GM19452 (cell line): ENCODE measurements around the gene ATP2A1.
"Not testable (repeated sequence)": the region's sequence is repeated elsewhere in the genome, so short reads cannot be mapped to it uniquely, and the experiment has no call there.

Experiments
- ATAC-seq: cut with Tn5 transposase; IDR thresholded peaks from one replicate; pipeline ENCODE4 v1.9.1; 2021; ENCODE audit not compliant: unreplicated experiment

The ATP2A1 gene

DNA sequence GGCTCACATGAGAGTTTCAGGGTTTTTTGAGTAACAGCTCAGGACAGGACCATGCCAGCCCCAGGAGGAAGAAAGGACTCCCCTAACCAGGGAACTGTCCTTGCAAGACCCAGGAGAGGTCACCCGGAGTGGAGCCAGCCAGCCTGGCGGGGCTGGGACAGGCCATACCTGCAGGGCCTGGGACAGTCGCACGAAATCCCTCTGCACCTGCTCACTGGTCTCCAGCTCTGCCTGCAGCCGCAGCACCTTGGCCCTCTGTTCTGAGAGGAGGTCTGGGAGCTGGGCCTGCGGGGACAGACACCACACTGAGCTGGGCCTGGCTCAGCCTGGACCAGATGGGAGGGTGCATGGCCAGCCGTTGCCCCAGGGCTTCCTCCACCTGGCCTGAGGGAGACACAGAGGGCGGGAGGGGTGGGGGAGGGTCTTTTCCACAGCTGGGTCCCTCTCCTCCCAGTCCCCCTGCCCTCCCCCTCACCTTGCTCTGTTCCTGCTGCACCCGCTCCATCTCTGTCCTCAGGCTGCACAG is 27.0 kb downstream of the ATP2A1 start:
- ATAC-seq, result no peak

DNA sequence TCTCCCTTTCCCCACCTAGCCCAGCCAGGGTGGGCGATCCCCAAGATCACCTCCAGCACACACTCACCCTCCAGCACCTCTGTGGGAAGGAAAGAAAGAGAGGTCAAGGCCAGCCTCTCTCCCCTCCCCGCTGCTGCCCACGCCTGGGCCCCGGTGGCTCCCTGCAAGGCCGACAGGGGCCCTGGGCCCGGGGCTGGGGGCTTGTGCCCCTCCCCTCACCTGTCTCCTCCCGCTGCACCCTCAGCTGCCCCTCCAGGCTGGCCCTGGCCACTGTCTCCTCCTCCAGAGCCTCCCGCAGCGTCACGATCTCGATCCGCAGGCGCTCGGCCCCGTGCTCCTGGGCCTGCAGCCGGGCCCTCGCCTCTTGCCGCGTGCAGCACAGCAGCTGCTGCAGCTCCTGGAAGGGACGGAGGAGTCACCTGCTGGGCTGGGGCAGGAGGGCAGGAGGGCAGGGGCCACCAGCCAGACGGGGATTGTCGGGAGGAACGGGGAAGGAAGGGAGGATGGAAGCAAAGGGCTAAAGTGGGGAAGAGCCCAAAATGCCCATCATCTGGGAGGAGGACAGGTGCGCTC is 27.6 kb downstream of the ATP2A1 start:
- ATAC-seq, result no peak

DNA sequence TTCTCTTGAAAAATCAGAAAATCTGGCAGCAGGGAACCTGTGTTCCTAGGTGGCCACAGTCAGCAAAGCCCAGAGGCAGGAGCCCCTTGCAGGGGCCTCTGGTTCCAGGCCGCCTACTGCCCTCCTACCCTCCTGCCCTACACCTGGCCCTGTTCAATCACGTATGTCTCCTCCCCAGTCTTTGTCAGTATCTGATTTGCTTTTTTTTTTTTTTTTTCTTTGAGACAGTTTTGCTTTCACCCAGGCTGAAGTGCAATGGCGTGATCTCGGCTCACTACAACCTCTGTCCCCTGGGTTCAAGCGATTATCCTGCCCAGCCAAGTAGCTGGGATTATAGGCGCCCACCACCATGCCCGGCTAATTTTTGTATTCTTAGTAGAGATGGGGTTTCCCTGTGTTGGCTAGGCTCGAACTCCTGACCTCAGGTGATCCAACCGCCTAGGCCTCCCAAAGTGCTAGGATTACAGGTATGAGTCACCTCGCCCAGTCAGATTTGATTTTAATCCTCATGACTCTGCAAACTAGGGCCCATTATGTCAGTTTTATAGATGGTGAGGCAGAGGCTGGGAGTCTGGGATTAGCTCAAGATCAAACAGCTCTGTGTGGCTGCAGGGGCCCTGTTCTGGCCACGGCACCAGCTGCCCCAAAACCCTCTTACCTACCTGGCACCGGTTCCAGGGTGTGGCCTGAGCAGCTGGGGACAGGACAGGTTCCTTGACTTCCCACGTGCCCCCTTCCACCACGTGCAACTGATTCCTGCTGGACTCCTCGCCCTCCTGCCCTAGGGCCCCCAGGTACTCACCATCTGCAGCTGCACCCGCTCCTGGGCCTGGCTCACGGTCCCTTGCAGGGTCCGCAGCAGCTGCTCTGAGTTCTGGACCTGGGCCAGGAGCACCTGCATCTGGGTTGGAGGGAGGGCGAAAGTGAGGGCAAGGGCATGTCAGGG is 32.1 kb downstream of the ATP2A1 start:
- no peak for ATAC-seq

DNA sequence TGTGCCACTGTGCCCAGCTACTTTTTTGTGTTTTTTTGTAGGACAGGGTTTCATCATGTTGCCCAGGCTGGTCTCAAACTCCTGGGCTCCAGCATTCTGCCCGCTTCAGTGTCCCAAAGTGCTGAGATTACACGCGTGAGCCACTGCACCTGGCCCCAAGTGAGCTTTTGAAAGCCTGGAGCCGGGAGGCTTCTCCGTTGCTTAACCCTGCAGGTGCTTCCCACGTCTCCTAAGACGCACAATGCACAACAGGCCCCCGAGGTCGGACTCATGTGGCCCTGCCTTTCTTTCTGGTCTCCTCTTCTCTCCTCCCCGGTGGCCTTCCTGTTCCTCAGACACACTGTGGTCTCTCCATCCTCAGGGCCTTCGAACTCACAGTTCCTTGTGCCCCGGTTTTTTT is 34.3 kb downstream of the ATP2A1 start:
- no peak for ATAC-seq

DNA sequence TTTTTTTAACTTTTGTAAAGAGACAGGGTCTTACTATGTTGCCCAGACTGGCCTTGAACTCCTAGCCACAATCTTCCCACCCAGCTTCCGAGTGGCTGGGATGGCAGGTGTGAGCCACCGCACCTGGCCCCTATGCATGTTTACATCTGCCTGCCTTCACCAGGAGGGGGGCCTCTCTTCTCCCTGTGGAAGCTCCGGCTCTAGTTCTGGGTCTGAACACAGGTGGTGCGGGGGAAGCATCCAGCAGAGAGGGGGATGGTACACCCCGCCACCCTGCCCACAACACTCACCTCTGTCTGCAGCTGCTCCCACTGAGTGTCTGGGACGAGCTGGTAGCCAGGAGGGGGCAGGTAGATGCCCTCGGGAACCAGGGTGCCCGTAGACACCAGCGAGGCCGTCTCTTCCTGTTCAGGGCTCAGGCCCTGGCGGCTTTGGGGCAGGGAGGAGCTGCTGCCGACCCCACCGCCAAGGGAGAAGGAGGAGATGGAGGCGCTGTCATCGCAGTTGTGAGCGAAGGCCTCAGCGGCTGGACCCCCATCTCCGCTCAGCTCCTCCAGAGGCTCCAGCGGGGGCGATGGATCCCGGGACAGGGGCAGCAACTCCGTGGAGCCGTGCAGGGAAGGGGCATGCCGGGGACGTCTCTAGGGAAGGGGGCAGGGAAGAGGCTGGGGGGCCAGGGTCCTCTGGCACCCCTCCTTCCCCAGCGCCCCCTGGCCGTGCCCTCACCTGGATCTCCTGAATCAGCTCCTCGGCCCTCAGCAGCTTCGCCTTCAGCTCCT is 35.8 kb downstream of the ATP2A1 start:
- no peak for ATAC-seq

DNA sequence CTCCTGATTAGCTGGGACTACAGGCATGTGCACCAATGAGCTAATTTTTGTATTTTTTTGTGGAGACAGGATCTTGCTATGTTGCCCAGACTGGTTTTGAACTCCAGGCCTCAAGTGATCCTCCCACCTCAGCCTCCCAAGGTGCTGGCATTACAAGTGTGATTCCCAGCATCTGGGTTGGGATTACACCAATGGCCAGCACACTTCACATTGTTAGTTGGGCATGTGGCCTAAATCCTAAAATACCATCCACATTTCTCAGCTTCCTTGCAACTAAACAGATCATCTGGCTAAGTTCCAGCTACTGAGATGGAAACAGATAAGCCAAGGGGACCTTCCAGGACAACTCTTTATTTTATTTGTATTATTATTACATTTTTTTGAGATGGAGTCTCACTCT is 36.9 kb downstream of the ATP2A1 start:
- ATAC-seq, result no peak

DNA sequence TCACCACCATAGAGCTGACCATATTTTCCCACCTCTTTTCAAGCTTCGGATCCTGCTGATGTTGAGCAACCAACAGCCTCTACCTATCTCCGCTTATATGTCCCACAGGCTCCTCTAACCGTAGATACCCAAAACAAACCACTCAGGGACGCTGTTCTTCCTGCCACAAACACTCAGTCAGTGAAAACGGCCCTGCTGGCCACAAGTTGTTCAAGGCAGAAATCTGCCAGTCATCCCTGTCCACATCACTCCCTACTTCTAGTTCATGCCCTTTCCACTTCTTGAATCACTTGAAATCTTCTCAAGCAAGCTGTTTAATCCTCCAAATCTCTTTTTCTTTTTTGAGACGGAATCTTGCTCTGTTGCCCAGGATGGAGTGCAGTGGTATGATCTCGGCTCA is 38.8 kb downstream of the ATP2A1 start:
- ATAC-seq, result no peak

DNA sequence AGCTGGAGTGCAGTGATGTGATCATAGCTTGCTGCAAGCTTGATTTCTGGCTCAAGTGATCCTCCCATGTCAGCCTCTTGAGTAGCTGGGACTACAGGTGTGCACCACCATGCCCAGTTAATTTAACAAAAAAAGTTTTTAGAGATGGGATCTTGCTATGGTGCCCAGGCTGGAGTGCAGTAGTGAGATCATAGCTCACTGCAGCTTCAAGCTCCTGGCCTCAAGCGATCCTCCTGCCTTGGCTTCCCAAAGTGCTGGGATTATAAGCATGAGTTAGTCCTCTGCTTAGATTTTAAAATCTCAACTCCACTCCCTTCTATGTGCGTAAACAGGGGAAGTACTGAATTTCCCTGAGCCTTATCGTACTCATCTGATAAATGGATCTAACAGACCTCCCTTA is 40.4 kb downstream of the ATP2A1 start:
- ATAC-seq, result no peak

DNA sequence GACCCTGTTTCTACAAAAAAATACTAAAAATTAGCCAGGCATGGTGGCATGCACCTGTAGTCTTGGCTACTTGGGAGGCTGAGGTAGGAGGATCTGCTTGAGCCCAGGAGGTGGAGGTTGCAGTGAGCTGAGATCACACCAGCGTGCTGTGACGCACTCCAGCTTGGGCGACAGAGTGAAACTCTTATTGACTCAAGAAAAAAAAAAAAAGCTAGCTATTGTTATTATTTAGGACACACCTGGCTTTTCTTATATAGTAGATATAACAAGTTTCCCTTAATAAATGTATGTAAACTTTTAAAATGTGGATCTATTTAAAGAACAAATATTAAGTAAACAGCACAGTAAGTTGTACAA is 44.9 kb downstream of the ATP2A1 start:
- ATAC-seq, result no peak

DNA sequence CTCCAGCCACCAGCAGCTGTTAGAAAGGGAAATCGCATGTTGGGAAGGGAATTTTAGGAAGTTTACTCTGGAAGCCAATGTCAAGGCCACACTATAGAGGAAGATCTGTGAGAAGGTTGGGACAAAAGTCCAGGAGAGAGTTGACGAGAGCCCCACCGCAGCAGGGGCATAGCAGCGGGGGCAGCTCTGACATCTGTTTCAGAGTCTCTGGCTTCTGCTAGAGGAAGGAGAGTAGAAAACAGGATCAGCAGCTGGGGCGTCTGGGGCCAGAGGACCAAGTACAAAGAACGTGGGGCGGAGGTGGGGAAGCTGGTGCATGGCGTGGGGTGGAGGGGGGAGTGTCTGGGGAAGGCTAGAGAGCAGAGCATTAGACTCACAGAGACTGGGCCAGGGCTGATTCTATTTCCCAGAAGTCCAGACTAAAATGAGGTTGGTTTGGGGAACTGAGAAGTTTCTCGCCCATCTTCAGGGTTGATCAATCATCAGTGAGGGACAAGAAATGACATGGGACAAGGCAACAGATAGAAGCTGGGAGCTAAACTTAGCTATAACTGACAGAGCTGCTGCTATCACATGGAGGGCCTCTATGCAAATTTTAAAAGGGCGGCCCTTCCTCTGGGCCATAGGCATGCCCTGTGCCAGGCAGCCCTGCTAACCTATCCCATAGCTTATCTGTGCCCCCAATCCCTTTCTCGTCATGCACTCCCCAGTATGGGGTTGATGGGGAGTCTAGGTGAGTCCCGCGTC is 45.5 kb downstream of the ATP2A1 start:
- ATAC-seq, result peak; percentile 52

DNA sequence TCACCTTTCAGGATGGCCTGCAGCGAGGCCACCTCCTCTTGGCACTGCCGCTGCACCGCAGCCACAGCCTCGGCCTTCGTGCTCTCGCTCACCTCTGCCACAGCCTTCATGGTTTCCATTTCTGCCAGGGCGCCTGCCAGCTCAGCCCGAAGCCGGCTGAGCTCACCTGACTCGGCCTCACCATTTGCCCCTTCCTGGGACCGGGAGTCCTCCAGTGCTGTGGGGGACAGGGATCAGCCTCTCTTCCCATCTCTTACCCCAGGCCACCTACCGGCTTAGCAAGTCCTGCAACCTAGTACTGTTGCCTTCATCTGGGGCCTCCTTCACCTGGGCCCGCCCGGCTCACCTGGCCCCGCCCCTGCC is 46.1 kb downstream of the ATP2A1 start:
- ATAC-seq, result no peak

DNA sequence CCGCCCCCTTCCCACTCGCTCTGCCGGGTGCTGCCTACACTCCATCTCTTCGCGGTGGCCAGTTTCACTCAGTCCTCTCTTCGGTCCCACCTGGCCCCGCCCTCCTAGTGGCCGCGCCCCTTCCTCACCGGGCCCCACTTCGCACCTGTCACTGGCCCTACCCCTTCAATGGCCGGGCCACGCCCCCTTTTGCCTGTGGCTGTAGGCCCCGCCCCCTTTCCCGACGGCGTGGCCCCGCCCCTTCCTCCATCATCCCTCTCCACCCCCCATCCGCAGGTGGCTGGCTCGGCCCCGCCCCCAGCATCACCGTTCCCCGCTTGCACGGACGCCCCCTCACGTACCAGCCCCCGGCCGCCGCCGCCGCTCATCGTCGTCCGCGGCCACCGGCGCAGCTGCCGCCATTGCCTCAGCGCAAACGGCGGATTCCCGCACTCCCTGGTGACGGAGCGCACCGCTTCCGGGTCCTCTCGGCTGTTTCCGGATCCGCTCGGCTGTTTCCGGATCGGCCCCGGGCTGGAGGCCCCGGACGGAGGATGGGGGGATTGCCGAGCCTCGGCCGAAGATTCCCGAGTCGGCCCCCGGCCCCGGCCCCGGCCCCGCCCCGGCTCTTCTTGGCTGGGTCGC is 46.6 kb downstream of the ATP2A1 start, which contains the start of gene RABEP2:
Gene RABEP2, minus strand, starts transcription at position 477 of the 624 bp plus-strand sequence. Its CDS starts 75 bp downstream, at position 402.
- peak; percentile 61 for ATAC-seq

DNA sequence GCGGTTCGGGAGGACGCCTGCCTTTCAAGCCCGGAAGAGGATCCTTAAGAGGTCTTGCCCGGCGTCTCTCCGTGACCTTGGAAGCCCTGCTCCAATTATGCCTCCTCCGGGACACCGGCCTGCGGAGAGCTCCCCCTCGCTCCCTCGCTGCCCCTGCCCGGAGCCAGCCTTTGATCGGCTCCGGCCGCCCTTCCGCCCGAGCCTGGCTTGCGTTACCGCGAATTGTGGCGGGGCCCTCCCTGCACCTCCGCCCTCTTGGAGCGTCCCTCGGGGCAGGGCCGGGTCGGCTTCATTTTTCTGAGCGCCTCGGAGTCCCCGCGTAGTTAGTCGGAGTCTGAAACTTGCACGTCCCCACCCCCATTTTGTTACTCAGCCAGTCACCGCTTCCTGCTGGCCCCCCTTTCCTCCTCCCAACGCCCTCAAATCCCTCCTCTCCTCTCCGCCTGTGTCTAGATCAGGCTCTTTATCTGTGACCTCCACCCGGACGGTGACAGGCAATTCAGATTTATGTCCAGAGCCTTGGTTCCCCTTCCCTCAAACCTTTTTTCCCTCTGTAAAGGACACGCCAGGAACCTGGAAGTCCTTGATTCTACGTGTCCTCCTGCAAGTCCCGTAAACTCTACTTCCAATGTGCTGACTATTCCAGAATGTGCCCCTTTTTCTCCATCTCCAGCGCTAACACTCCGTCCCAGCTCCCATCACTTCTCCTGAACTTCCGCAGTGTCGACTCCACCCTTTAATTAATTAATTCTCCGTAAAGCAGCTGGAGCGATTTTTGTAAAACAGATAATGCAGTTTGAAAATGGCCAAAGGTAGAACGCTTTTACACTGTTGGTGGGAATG is 47.3 kb downstream of the ATP2A1 start:
- peak; percentile 38 for ATAC-seq

DNA sequence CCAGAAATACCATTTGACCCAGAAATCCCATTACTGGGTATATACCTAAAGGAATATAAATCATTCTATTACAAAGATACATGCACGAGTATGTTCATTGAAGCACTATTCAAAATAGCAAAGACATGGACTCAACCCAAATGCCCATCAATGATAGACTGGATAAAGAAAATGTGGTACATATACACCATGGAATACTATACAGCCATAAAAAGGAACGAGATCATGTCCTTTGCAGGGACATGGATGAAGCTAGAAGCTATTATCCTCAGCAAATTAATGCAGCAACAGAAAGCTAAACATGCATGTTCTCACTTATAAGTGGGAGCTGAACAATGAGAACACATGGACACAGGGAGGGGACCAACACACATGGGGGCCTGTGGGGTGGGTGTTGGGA is 48.0 kb downstream of the ATP2A1 start:
- not testable (repeated sequence) for ATAC-seq

DNA sequence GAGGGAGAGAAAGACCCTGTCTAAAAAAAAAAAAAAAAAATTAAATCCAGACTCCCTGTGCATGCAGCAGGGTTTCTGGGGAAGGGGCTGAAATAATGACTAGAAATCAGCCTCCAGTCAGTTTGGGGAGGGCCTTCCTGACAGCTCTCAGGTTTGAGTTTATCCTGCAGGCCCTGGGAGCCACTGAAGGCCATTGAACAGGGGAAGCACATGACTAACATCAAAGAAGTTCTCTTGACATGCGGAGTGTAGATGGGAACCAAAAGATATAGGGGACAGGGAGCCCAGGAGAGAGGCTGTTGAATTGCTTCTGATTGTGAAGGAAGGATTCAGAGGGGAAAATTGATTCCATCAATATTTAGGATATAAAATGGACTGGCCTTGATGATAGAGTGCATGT is 49.5 kb downstream of the ATP2A1 start:
- ATAC-seq, result no peak

DNA sequence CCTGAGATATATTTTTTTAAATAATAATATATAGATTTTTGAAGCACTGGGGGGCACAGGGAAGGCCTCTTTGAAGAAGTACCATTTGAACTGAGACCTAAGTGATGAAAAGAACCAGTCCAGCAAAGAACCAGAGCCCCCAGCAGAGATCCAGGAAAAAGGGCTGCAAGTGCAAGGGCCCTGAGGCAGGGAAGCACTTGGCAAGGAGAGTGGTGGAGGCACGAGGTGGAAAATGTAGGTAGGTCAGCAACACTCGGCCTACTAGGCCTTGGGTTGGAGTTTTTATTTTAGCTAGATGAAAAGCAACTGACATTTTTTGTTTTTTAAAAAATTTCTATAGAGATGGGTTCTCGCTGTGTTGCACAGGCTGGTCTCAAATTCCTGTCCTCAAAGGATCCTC is 51.9 kb downstream of the ATP2A1 start:
- ATAC-seq, result no peak

DNA sequence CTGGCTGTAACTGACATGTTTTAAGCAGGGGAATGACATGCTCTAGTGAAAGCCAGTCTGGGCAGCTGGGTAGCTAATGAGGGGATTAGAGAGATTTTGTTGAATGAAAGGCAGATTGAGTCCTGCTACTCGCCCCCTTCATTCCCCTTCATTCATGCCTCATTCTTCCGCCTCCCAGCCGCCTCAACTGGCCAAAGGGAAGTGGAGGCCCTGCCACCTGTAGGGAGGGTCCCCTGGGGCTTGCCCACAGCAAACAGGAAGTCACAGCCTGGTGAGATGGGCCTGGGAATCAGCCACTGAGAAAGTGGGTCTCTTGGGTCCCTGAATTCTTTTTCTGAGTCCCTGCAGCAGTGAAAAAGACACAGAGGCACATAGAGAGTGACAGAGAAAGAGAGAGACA is 52.4 kb downstream of the ATP2A1 start:
- ATAC-seq, result no peak

DNA sequence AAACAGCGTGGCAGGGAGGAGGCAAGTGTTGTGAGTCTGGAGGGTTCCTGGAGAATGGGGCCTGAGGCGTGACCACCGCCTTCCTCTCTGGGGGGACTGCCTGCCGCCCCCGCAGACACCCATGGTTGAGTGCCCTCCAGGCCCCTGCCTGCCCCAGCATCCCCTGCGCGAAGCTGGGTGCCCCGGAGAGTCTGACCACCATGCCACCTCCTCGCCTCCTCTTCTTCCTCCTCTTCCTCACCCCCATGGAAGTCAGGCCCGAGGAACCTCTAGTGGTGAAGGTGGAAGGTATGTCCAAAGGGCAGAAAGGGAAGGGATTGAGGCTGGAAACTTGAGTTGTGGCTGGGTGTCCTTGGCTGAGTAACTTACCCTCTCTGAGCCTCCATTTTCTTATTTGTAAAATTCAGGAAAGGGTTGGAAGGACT is 53.5 kb downstream of the ATP2A1 start, which contains the start of gene CD19:
Gene CD19, plus strand, starts transcription at position 171 of the 425 bp plus-strand sequence. Its CDS starts 30 bp downstream, at position 201.
- ATAC-seq, result no peak
